ENCODE measurements around the gene DCAF7. TPM values are rescaled to one million over a fixed set of nuclear protein-coding genes. Genes with fewer than 3 reads are reported as not detected.

The DCAF7 gene
- total RNA-seq, 4 donors from 2014 or later: 24.8 to 29.7 (median 25.9) TPM

DNA sequence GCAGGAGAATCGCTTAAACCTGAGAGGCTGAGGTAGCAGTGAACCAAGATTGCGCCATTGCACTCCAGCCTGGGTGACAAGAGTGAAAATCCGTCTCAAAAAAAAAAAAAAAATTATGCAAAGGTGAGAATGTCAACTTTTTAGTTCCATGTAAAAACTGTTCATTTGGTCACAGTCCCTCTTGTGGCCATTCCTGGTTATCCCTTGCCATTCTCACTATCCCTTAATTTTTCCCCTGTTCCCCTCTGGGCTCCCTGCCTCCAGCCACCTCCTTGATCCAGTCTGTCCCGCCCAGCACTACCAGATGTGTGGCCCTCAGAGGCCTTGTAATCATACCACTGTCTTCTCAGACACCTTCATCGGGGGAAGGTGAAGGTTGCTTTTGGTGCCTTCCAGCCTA lies 23.4 kb downstream of the DCAF7 start:
- H3K9me3 ChIP-seq: no peaks in the 10 kb centered on the region
- H3K4me1 ChIP-seq: no peaks in the 10 kb centered on the region
- WGBS, 2 donors: 86% methylated on average over 5 of the region's 5 CpGs
- no peak for DNase-seq
- H3K36me3 ChIP-seq: peaks cover 0 to 7% (median 0%) of the 10 kb centered on the region in 3 donors
- intact Hi-C loops (cut with DNase I): no loop called here
- no peaks in the 10 kb centered on the region for H3K27me3 ChIP-seq
- TF ChIP-seq POLR2A (IDR thresholded peaks at IDR 0.05): no peak
- TF ChIP-seq, protein P1, sequence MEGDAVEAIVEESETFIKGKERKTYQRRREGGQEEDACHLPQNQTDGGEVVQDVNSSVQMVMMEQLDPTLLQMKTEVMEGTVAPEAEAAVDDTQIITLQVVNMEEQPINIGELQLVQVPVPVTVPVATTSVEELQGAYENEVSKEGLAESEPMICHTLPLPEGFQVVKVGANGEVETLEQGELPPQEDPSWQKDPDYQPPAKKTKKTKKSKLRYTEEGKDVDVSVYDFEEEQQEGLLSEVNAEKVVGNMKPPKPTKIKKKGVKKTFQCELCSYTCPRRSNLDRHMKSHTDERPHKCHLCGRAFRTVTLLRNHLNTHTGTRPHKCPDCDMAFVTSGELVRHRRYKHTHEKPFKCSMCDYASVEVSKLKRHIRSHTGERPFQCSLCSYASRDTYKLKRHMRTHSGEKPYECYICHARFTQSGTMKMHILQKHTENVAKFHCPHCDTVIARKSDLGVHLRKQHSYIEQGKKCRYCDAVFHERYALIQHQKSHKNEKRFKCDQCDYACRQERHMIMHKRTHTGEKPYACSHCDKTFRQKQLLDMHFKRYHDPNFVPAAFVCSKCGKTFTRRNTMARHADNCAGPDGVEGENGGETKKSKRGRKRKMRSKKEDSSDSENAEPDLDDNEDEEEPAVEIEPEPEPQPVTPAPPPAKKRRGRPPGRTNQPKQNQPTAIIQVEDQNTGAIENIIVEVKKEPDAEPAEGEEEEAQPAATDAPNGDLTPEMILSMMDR (IDR thresholded peaks at IDR 0.05): peak in 3 of 6 experiments; percentile 9 to 40 (median 13)
- no peak overlapping the region for H3K27ac ChIP-seq
- H3K4me3 ChIP-seq: no peak overlapping the region

DNA sequence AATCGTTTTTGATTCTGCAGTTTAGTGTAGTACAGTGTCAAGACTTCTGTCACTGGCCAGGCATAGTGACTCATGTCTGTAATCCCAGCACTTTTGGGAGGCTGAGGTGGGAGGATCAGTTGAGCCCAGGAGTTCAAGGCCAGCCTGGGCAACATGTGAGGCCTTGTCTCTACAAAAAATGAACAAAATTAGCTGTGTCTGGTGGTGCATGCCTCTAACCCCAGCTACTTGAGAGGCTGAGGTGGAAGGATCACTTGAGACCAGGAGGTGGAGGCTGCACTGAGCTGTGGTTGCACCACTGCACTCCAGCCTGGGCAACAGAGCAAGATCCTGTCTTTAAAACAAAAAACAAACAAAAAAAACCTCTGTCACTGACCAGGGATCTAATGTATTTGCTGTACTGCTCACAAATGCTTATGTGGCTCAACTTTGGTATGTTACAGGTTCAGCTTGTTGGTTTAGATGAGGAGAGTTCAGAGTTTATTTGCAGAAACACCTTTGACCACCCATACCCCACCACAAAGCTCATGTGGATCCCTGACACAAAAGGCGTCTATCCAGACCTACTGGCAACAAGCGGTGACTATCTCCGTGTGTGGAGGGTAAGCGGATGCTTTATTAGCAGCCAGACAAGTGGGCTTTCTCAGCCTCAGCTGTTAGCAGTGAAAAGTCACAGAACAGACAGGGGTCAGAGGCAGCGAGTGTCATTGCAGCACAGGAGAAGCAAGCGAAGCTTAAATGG lies 27.9 kb downstream of the DCAF7 start:
- TF ChIP-seq, protein P1 (IDR thresholded peaks at IDR 0.05): no peak
- no peak for TF ChIP-seq POLR2A (IDR thresholded peaks at IDR 0.05)
- Histone ChIP-seq H3K4me1 (peaks cover 0 to 4% (median 0%) of the 10 kb centered on the region in 3 donors), H3K4me3 (no peak overlapping the region), H3K9me3 (no peaks in the 10 kb centered on the region), H3K27ac (no peak overlapping the region), H3K27me3 (no peaks in the 10 kb centered on the region), H3K36me3 (peaks cover 0 to 53% (median 10%) of the 10 kb centered on the region in 3 donors)
- WGBS, 2 donors: 84 to 90% methylated on average over 7 of the region's 7 CpGs
- no peak for DNase-seq
- intact Hi-C loops (cut with DNase I): no loop called here

DNA sequence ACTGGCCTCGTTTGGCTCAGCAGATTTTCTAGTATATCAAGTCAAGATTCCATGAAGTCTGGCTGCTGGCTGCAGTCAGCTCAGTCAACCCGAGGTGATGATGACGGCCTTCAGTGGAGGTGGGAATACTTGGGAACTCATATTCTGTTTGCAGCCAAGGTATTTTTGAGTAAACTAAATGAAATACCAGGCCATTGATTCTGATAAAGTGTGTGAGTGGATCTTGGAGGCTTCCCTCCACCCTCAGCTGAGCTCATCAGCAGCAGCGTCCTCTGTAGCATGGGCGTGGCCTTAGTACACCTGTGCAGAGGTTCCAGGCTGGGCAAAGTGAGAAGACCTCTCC lies 28.5 kb downstream of the DCAF7 start:
- intact Hi-C loops (cut with DNase I): no loop called here
- 68 to 80% methylated on average over 4 to 5 of the region's 5 CpGs for WGBS, 2 donors

DNA sequence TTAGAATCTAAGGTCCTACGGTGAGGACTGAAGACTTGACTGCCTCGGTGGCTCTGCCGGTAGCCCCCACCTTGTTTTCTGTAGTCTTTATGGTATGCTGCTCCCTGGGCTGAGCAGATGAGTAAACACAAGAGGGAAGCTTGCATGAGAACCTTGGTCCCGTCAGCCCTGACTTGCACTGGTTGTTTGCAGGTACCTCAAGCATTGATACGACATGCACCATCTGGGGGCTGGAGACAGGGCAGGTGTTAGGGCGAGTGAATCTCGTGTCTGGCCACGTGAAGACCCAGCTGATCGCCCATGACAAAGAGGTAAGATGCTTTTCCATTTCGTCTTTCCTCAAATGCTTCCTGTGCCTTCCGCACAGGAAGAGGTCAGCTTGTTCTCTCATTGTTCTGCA lies 29.4 kb downstream of the DCAF7 start:
- WGBS, 2 donors: 59 to 66% methylated on average over 10 to 11 of the region's 11 CpGs
- Histone ChIP-seq H3K4me1 (peaks cover 0 to 4% (median 0%) of the 10 kb centered on the region in 3 donors), H3K27ac (no peak overlapping the region), H3K27me3 (no peaks in the 10 kb centered on the region), H3K36me3 (peaks cover 8 to 67% (median 24%) of the 10 kb centered on the region in 3 donors), H3K4me3 (no peak overlapping the region), H3K9me3 (no peaks in the 10 kb centered on the region)
- no peak for TF ChIP-seq POLR2A (IDR thresholded peaks at IDR 0.05)
- TF ChIP-seq, protein P1 (IDR thresholded peaks at IDR 0.05): no peak
- intact Hi-C loops (cut with DNase I): no loop called here
- DNase-seq: no peak

More for the DNA sequence above, 28.5 kb downstream of the DCAF7 start:
- Histone ChIP-seq H3K27ac (no peak overlapping the region), H3K27me3 (no peaks in the 10 kb centered on the region), H3K4me1 (peaks cover 0 to 4% (median 0%) of the 10 kb centered on the region in 3 donors), H3K9me3 (no peaks in the 10 kb centered on the region), H3K36me3 (peaks cover 4 to 58% (median 16%) of the 10 kb centered on the region in 3 donors), H3K4me3 (no peak overlapping the region)
- DNase-seq: no peak
- TF ChIP-seq, protein P1 (IDR thresholded peaks at IDR 0.05): no peak
- no peak for TF ChIP-seq POLR2A (IDR thresholded peaks at IDR 0.05)

DNA sequence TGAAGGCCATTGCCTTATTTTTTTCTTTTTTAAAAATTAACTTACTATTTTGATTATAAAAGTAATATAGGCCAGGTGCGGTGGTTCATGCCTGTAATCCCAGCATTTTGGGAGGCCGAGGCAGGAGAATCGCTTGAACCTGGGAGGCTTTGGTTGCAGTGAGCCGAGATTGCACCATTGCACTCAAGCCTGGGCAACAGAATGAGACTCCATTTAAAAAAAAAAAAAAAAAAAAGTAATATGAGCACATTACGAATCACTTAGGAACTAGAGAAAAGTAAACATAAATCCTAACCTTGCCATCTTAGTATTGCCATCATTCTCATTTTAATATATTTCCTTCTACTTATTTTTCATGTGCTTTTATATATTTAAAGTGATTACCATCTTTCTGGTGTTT lies 37.5 kb downstream of the DCAF7 start:
- DNase-seq: no peak
- TF ChIP-seq, protein P1 (IDR thresholded peaks at IDR 0.05): no peak
- TF ChIP-seq POLR2A (IDR thresholded peaks at IDR 0.05): no peak
- Histone ChIP-seq H3K27ac (no peak overlapping the region), H3K36me3 (peaks cover 17 to 100% (median 45%) of the 10 kb centered on the region in 3 donors), H3K4me3 (no peak overlapping the region), H3K9me3 (no peaks in the 10 kb centered on the region), H3K27me3 (no peaks in the 10 kb centered on the region), H3K4me1 (no peaks in the 10 kb centered on the region)
- intact Hi-C loops (cut with DNase I): no loop called here
- WGBS, 2 donors: 83 to 84% methylated on average over 5 of the region's 5 CpGs
